HG03571 (cell line): Measurements from ENCODE around the gene NEXN.
"Not testable (repeated sequence)": the region's sequence is repeated elsewhere in the genome, so short reads cannot be mapped to it uniquely, and the experiment has no call there.

Experiments used
- ATAC-seq: cut with Tn5 transposase; IDR thresholded peaks from one replicate; pipeline ENCODE4 v1.9.1; 2021; ENCODE audit not compliant: unreplicated experiment

The NEXN gene

DNA sequence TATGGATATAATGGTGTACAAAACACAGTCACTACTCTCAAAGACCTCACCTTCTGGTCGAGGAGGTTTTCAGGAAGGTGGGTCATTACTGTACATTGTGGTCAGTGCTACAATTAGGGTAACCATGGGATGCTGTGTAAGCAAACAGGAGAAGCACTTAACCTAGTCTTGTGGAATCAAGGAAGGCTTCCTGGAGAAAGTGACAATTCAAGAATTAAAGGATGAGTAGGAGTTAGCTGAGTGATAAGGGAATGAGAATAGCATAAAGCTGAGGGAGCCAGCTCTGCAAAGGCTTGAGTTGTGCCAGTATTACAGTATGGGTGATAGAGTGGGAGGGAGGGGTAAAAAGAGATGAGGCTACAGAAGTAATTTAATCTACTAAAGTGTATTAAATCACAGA lies 17.2 kb downstream of the NEXN start:
- no peak for ATAC-seq

DNA sequence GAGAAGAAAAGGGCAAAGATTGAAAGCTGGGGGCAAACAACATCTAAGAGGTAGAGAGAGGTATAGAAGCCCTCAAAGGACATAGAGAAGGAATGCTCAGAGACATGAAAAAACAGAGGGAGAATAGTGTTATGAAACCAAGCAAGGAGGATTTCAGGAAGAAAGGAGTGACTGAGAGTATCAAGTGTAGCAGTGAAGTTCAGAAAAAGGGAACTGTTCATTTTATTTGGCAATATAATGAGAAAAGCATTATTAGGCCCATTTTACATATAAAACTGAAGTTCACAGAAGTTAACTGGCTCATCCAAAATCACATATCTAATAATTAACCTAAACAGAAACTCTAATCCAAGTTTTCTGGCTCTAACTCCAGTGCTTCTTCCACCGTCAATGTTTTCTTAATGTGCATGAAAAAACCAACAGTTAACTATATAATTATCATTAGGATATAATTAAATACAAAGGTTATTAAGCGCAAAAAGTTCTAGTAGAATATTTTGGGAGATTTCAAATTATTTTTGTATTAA lies 17.7 kb downstream of the NEXN start:
- no peak for ATAC-seq

DNA sequence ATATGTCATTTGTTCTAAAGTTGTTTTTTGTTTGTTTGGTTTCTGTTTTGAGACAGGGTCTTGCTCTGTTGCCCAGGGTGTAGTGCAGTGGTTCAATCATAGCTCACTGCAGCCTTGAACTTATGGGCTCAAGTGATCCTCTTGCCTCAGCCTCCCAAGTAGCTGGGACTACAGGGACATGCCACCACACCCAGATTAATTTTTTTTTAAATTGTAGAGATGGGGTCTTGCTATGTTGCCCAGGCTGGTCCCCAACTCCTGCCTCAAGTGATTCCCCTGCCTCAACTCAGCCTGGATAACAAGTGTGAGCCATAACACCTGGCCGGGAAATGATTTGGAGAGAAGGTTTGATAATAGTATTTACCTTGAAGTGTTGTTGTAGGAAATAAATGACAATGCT lies 18.2 kb downstream of the NEXN start:
- no peak for ATAC-seq

DNA sequence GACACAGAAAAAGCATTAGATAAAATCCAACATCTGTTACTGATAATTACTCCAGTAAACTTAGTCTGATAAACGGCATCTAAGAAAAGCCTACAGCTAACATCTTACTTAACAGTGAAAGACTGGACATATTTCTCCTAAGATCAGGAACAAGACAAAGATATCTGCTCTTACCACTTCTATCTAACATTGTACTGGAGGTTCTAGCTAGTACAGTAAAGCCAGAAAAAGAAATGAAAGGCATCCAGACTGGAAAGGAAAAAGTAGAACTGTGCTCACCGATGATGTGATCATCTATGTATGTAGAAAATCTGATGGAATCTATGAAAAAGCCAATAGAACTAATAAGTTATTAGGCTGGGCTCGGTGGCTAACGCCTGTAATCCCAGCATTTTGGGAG lies 21.7 kb downstream of the NEXN start:
- ATAC-seq: no peak

DNA sequence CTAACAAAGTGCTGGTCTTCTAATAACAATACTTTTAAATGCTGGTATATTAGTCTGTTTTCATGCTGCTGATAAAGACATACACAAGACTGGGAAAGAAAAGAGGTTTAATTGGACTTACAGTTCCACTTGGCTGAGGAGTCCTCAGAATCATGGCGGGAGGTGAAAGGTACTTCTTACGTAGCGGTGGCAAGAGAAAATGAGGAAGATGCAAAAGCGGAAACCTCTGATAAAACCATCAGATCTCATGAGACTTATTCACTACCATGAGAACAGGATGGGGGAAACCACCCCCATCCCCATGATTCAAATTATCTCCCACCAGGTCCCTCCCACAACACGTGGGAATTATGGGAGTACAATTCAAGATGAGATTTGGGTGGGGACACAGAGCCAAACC lies 30.5 kb downstream of the NEXN start:
- ATAC-seq: not testable (repeated sequence)

DNA sequence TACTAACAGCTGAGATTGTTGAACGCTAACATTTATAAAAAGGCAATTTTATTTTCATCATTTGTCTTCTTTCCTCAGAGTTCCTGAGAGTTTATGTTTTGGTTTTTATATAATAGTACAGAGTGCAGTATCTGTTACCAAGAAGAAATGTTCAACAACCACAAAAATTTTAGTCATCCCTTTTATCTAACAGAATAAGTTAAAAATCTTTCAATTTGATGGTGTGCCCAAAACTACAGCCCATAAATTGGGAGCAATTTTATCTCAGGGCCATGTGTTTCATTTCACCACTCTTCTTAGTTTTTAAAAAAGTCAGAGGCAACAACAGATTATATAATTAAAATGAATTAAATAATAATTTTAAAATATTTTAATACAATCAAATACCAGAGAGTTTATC lies 37.1 kb downstream of the NEXN start:
- ATAC-seq: no peak

DNA sequence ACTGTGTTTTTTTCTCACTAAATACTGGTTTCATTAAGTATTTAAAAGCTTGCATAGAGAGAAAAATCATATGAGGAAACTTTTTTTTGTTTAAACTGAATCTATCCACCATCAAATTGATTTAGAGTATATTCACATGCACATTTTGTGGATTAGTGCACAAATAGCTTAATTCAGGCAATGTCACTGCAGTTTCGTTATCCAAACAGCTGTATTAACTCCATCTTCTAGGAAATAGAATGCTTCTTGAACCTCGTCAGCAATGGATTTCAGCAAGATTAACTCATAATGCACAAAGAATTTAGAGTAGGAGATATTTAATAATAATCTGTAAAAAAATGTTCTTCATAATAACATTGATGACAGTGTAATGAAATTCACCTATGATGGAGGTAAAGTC lies 37.5 kb downstream of the NEXN start:
- no peak for ATAC-seq

DNA sequence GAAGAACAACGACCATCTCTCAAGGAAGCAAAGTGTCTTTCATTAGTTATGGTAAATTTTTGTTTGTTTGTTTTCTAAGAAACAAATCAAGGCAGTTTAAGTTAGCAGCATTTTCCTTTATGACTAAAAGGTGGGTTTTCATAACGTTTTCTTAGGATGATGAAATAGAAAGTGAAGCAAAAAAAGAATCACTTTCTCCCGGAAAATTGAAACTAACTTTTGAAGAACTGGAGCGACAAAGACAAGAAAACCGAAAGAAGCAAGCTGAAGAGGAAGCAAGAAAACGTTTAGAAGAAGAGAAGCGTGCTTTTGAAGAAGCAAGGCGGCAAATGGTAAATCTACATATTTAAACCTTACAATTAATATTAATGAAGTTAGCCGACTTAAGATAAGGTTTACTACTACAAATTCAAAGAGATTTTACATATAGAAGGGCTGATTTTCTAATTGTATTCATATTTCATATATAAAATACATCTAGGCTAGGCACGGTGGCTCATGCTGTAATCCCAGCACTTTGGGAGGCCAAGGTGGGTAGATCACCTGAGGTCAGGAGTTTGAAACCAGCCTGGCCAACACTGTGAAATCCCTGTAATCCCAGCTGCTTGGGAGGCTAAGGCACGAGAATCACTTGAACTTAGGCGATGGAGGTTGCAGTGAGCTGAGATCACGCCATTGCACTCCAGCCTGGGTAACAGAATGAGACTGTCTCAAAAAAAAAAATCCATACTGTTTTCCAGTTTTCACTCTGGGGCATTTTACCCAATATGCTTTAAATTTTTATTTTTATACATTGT lies 38.3 kb downstream of the NEXN start:
- no peak for ATAC-seq

DNA sequence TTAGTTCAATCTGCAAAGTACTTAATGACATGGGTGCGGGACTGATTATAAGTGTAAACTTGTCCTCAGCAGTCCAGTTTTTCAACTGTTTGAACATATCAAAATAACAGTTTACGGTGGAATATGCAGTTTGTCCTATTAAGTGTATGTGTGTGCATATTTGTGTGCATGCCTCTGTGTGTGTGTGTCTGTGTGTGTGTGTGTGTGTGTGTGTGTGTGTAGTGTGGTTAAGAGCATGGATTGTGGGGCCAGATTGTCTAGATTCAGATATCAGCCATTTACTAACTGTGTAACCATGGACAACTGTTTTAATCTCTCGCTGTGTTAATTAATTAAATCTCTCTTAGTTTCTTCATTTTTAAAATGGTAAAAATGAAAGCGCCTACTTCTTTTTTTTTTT lies 39.0 kb downstream of the NEXN start:
- no peak for ATAC-seq

DNA sequence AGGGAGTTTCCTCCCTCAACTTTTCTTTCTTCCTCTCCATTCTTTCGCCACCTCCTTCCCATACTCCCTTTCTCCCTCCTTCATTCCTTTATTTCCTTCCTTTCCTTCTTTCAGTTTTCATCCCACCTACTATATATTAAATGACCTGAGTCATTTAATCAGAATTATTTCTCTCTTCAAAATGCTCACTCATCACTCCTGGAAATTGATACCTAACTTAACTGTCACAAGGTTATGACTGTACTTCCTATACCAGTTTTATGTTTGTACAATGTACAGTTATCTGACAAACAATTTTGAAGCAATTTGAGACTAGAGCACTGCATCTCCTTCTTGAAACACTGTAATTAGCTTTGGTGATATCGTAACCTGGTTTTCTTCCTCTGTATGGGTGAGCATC lies 41.4 kb downstream of the NEXN start:
- no peak for ATAC-seq

DNA sequence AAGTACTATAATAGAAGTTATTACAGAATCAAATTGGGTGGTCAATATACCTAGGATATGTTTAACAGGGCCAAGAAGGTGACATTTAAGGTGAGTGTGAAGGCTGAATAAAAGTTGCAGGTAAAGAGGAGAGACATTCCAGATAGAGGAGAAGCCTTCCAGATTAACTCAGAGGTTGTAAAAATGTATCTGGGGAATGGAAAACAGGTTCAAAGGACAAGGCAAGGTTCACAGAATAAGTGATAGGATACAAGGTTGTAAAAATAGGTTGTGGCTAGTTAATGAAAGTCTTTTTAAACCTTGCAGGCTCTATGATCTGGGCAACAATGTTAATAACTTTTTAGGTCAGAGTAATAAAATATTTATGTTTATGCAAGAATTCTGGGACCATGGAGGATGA lies 50.2 kb downstream of the NEXN start:
- no peak for ATAC-seq

DNA sequence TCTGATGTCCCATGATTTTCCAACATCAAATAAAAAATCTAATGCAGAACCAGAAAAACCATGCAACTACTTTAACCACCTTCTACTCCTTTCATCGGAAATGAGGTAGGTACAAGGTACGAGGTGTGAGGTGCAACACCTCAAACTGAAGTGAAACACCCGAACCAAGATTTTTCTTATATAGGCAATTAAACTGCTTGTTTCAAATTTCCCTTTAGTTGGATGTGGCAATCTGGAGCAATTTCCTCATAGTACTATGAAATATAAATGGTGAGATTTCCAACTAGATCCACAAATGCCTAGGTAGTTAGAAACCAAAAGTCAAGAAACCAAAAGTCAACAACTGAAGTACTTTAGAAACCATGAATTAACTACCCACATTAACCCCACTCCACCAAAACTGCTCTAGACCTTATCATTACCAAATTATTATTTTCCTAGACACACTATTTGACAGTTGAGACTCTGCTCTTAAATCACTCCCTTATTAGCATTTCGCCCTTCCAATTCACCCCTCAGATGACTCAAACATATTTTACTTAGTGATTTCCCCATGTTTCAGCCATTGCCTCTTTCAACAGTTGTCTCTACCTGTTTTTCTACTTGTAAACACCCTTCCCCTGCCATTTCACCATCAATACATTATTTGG lies 52.6 kb downstream of the NEXN start:
- no peak for ATAC-seq

DNA sequence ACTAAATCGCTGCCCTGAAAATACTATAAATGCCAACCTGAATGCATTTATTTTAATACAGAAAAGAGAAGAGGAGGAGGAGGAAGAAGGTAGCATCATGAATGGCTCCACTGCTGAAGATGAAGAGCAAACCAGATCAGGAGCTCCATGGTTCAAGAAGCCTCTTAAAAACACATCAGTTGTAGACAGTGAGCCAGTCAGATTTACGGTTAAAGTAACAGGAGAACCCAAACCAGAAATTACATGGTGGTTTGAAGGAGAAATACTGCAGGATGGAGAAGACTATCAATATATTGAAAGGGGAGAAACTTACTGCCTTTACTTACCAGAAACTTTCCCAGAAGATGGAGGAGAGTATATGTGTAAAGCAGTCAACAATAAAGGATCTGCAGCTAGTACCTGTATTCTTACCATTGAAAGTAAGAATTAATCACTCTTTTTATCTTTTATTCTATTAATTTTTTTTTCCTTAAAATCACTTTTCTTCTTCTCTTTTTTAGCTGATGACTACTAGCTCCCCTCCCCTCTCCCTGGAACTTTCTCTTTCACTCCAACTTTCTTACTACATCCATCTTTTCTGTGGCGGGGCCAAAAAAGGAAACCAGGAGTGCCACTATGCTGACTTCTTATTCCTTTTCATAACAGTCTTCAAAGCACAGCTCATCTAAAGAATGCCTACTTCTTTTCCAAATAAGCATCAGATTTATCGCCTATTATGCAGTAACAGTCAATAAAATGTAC lies 54.1 kb downstream of the NEXN start:
- no peak for ATAC-seq

DNA sequence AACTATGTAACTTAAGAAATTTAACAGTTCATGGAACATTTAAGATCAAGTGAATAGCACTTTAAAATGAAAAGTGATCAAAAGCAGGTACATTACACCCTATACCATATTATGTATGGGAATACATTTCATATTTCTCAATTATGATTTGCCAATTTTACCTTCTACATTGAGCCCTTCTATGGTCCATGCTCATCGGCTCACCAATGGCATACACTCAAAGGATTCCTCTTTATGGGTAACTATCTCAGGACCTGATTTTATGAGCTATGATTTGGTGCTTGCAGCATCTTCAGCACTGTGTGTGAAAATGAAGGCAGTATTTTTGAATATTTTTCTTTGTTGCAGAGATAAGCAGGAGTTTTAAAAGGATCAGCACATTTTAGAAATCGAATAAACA lies 56.9 kb downstream of the NEXN start:
- ATAC-seq: no peak

DNA sequence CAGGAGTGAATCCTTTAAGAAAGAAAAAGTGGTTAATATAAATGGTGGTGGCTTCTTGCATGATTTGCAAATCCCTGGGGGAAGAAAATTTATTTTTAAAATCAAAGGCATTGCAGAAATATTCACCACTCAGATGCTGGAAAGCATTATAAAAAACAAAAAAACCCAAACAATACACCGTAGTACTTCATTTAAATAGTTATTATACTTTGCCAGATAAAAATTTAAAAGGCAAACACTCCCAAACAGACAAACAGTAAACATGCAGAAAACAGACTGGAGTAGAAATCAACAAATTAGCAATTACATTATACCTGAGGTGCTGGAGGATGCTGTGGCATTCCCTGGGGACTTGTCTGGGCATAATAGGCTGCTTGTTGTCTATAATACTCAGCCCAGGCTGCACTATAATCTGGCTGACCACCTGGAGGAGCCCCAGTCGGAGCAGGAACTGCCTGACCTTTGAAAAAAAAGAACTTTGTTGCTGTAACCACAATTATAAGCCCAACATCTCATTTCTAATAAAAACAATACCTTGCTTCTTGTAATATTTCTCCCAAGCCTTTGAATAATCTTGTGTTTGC lies 60.5 kb downstream of the NEXN start:
- ATAC-seq: no peak

DNA sequence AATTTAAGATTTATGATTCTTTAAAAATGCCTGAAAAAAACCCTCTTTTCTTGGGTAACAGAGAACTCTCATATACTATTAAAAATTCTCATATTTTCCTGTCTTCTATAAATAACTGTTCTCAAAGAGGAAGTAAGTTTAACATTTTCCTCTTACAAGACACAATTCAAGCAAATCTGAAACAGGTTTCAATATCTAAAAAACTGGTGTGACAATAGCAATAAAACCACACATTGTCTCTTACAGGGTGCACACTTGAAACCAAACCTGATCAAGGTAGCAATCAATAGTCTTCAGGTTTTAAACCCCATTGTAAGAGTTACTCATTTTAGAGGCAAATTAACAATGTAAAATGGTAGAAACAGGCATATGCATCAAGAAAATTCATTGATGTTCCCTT lies 62.4 kb downstream of the NEXN start:
- ATAC-seq: no peak

DNA sequence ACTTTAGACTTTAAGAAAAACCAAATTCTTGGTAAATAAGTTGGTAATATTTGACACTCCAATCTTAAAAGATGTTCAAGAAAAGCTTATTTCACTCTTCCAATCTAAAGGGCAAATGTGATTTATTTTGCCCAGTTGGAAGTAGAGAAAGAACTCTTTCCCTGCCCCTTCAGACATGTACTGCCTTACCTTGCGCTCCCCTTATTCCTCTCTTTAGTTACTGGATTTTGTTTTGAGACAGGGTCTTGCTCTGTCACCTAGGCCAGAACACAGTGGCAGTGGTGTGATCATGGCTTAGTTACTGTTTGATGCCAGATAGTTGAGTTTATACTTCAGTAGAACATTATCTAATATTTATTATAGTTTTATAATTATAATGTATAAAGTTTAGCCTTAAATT lies 62.9 kb downstream of the NEXN start:
- ATAC-seq: no peak

DNA sequence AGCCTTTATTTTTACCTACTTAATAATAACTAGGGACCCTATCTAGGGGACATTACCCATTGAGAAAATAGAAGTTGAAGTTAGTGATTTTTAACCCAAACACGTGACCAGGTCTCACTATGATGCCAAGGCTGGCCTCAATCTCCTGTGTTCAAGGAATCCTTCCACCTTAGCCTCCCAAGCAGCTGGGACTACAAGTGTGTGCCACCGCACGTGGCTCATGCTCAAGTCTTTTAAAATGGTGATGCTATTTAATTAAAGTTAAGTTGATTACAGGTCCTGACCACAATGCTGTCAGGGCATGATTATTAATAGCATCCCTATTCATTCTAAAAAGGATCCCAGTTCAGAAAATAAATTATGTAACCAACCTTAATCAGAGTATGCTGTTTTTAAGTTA lies 65.5 kb downstream of the NEXN start:
- ATAC-seq: no peak

DNA sequence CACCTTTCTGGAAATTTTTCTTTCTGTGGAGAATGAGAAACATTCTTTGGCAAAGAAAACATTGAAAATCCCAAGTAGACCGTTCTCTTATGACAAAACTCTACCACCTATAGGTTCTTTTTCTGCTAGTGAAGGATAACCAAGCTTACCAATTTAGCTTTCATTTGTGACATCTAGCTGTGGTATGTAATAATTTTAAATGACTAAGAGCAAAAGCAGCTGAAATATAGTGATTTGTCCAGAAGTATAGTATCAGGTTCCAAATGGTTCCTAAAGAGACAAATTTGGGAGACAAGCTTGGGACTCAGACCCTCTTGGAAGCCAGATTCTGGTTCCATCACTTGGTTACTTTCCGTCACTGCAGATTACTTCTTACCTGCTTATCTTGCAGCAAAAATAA lies 66.1 kb downstream of the NEXN start:
- no peak for ATAC-seq

DNA sequence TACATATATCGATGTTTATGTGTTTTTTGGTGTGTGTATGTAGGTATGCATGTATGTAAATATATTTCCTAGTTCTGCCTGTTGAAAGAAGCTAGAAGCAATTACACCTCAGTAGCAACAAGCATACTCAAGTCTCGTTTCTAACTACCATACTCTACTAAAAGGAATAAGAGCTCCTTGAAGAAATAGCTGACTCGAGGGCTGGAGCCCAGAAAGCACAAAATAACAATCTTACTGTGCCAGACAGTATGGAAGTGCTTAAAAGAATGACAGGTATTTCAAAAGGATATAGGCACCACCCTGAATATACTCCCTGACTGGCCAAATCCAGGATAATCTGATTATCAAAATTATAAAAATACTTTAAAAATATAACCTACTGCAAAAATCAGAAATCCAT lies 67.3 kb downstream of the NEXN start:
- ATAC-seq: no peak

DNA sequence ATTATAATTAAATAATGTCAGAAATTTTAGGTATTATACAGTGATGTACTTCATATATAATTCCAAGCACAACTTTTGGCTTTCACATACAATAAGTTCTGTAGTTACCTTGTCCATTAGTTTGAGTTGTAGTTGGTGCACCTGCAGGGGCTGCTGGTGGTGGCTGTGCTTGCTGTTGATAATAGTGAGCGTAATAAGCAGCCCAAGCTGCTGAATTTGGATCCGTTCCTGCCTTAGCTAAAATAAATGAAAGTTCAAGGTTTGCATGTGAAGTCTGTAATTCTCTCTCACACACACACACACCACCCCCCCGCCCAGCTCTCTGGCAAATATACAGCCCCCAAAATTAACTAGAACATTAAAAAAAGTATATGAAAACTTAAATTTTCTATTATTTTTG lies 68.0 kb downstream of the NEXN start:
- no peak for ATAC-seq

DNA sequence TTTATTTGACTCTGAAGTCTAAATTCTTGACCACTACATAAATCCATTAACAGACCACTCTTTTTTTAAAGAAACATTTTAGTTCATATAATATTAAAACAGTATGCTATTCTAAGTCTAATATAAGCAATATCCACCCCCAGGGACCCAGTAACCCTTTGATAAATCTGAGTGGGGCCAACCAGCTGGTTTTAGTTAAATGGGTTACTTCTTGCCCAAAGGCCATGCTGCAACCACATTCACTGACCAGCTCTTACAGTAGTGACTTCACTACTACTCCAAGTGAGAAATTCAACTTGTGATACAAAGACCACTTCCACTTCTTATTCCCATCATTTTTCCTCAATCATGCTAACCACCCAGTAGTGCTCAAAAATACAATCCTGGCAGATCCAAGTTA lies 70.0 kb downstream of the NEXN start:
- ATAC-seq: no peak
